AML-193 (cell line): ENCODE measurements around the gene CCNF.
A peak's percentile ranks its signal among the peaks of the same experiment; 100 is the strongest.
"Not testable (repeated sequence)": the region's sequence is repeated elsewhere in the genome, so short reads cannot be mapped to it uniquely, and the experiment has no call there.

Source experiments
- DNase-seq, 2 experiments: peaks; one replicate each; lab custom pipeline; 2025; lab: John Stamatoyannopoulos, UW

The CCNF gene, protein sequence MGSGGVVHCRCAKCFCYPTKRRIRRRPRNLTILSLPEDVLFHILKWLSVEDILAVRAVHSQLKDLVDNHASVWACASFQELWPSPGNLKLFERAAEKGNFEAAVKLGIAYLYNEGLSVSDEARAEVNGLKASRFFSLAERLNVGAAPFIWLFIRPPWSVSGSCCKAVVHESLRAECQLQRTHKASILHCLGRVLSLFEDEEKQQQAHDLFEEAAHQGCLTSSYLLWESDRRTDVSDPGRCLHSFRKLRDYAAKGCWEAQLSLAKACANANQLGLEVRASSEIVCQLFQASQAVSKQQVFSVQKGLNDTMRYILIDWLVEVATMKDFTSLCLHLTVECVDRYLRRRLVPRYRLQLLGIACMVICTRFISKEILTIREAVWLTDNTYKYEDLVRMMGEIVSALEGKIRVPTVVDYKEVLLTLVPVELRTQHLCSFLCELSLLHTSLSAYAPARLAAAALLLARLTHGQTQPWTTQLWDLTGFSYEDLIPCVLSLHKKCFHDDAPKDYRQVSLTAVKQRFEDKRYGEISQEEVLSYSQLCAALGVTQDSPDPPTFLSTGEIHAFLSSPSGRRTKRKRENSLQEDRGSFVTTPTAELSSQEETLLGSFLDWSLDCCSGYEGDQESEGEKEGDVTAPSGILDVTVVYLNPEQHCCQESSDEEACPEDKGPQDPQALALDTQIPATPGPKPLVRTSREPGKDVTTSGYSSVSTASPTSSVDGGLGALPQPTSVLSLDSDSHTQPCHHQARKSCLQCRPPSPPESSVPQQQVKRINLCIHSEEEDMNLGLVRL

DNA sequence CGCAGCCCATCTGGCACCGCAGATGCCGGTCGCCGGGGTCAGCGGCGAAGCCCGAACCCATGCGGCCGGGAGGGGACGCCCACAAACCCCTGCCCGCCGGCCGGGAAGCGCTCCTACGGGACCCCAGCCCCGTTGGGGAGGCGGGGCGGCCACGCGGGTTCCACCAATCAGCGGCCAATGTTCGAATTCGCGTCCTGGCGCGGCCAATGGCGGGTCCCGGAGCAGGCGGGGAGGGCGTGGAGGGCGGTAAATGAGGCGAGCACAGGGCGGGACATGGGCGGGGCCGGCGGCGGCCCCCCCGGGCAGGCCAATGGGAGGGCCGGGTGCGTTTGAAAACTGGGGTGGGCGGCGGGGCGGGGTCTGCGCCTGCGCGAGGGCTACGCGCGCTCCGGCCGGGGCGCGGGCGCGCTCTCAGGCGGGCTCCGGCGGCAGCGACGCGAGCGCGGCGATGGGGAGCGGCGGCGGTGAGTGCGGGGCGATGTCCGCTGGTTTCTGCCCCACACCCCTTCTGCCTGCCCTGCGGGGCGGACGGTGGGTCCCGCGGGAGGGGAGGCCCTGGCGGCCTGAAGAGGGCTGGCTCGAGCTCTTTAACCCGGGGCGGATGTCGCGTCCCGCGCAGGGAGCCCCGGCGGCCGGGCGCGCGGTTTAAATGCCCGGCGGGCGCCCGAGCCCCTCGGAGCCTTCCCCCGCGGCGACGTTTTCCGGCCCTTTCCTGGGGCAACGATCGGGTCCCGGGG lies at the start of gene CCNF:
TSS of gene CCNF (plus strand) at position 414 of the 737 bp plus-strand sequence. CDS start at position 449, 35 bp downstream.
- peak; percentile 79 to 85 for DNase-seq

DNA sequence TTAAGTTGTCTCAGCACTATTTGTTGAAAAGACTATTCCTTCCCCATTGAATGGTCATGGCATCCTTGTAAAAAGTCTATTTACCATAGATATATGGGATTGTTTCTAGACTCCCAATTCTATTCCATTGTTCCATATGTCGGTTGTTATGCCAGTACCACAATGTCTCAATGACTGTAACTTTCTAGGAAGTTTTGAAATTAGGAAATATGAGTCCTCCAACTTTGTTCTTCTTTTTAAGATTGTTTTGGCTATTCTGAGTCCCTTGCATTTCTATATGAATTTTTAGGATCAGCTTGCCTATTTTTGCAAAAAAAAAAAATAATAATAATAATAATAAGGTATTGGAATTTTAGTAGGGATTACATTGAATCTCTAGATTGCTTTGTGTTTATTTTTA lies 45.7 kb upstream of the CCNF start:
- no peak for DNase-seq

DNA sequence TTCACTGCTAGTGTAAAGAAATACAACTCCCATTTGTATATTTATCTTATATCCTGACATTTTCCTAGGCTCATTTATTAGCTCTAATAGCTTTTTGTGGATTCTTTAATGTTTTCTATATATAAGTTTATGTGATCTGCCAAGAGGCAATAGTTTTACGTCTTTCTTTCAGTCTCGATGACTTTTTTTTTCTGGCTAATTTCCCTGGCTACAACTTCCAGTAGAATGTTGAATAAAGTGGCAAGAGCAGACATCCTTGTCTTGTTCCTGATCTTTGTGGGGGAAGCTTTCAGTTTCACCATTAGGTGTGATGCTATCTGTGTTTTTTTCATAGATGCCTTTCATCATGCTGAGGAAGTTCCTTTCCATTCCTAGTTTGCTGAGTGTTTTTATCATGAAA lies 44.8 kb upstream of the CCNF start:
- no peak for DNase-seq

- no peak for DNase-seq
Observed at GRCh38 chr16:2385190-2385836, 43.9 kb upstream of the CCNF start.

DNA sequence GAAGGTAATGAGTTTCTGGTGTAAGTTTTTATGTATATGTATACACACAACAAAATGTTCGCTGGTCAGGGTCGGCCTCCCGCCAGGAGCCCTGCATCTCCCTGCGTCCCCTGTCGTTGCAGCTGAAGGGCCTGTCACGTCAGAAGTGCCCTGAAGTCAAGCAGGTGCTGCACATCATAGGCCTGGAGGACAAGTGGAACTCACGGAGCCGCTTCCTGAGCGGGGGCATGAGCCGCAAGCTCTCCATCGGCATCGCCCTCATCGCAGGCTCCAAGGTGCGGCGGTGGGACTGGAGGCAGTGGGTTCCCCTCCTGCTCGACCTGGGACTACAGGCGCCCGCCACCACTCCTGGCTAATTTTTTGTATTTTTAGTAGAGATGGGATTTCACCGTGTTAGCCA lies 43.3 kb upstream of the CCNF start:
- not testable (repeated sequence) for DNase-seq

DNA sequence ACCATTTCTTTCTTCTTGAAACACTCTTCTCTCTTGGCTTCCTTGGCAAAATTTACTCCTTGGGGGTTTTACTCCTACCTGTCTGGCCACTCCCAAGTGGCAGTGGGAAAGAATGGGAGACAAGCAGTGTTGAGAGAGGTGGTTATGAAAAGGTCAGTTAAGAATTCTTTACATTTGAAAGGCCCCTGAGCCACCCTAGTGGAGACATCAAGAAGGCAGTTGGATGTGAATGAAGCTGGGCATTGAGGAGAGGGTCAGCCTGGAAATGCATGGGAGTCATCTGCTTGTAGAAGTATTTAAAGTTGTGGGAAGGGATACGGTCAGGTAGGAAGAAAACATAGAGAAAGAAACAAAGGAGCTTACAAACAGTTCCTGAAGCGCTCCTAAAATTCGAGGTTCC lies 42.3 kb upstream of the CCNF start:
- DNase-seq: no peak

GRCh38 chr16:2388139-2388874 lies 40.9 kb upstream of the CCNF start:
- no peak for DNase-seq

GRCh38 chr16:2388875-2389433 lies 40.3 kb upstream of the CCNF start:
- no peak for DNase-seq

GRCh38 chr16:2392025-2392424 lies 37.2 kb upstream of the CCNF start:
- no peak for DNase-seq

GRCh38 chr16:2398520-2398919 lies 30.7 kb upstream of the CCNF start:
- no peak for DNase-seq

DNA sequence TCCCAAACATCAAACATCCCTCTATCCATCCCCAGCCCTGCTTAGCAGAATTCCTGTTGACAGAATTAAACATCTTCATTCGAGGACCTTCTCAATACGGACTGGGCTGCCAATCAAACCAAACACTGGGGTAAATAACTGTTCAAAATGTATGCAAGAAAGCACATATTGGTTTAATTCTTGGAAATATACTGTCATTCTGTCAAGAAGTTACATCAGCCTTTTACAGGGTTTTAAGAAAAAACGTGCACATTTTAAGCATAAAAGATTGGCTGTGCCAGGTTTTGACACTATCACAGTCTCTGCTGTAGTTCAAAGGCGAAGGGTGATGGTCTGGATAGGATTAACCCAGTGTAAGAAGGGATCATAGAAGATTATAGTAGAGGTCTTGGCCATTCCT lies 25.1 kb upstream of the CCNF start:
- no peak for DNase-seq

- no peak for DNase-seq
Observed at GRCh38 chr16:2415085-2415484, 14.2 kb upstream of the CCNF start.

- no peak for DNase-seq
Observed at GRCh38 chr16:2420035-2420434, 9.2 kb upstream of the CCNF start.

- no peak for DNase-seq
Observed at GRCh38 chr16:2422123-2422867, 7.0 kb upstream of the CCNF start.

DNA sequence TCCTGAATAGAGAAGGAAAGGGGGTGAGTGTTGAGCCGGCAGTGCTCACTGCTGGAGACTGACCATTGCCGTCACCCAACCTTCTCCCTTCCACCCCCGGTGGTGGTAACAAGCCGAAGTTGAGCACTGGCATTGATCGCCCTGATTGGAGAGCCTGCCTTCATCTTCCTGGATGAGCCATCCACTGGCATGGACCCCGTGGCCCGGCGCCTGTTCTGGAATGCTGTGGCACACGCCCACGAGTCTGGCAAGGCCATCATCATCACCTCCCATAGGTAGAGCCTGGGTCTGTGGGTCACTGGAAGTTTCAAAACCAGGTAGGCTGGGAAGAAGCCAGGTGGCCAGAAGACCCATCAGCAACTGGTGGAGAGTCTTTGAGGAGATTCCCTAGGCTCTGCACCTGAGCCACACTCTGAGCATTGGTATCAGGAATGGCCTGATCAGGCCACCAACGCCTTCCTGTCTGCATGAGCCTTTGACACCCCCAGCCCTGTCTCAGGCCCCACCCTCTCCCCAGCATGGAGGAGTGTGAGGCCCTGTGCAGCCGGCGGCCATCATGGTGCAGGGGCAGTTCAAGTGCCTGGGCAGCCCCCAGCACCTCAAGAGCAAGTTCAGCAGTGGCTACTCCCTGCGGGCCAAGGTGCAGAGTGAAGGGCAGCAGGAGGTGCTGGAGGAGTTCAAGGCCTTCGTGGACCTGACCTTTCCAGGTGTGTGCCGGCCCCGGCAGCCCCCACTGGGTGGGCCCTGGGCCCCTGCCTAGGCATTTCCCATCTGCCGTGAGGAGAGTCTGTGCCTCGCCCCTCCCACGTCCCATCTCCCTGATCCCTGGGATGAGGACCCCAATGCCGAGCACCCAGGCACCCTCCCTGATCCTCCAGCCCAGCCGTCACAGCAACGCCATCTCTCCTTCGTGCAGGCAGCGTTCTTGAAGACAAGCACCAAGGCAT lies 4.9 kb upstream of the CCNF start:
- DNase-seq: no peak

DNA sequence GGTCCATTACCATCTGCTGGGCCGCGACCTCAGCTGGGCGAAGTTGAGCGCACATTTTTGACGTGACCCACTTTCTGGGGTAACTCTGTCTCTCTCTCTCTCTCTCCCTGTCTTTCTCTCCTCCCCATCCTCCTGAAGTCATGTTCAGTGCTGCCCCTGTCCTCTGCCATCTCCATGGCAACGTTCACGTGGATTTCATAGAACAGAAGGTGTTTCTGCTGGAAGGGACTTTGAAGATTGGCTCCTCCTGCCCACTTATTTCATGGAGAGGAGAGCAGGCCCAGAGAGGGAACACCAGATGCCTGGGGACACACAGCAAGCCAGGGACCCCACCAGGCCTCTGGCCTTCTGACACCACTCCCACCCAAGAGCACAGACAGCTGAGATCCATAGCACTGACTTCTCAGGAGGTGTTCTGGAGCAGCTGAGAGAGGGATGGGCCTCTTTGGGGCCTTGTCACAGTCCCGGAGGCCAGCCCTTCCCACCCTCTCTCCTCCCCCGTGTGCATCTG lies 4.2 kb upstream of the CCNF start:
- DNase-seq: no peak

DNA sequence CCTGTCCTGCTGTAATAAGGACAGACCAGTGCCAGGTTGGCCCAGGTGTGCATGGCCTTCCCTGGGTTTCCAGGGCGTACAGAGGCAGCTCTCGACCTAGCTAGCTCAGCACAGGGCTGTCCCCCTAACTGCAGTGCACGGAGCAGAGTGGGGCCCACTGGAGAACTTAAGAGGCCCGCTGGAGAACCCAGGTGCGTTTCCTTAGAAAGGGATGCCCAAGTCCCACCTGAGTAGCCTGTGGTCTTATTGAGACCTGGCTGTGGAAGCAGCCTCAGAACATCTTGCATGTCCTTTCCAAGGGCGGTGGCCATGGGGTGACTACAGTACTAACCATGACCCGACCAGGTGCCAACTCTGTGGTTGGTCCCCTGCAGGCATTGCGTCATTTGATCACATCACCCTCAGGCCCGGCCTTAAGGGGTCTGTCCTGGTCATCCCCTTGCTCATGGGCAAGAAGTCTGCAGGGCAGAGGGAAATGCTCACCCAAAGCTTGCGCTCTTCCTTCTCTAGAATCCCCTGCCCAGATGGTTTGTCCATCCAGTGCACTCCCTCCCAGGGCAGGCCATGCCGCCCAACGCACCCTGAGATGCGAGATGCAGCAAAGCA lies 3.3 kb upstream of the CCNF start:
- no peak for DNase-seq

DNA sequence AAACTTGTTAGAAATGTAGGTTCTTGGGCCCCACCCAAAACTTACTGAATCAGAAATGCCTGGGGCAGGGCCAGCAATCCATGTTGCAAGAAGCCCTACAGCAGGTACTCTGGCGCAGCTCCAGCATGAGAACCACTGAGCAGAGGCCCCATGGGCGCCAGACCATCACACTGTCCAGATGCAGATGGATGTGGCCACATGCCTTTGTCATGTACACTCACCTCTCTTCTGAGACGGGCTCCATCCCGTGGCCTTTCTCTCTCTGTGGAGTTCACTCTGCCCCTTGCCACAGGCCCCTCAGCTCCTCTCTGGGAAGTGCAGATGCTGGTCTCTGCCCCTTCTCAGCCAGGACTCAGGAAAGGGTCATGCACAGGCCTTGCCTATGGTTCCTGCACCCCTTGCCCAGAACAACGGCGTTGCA lies 2.3 kb upstream of the CCNF start:
- DNase-seq: no peak

GRCh38 chr16:2427526-2427925 lies 1.7 kb upstream of the CCNF start:
- no peak for DNase-seq
